Fibroblast of lung (primary cell): Measurements from ENCODE around the gene EEFSEC. TPM values are rescaled to one million over a fixed set of nuclear protein-coding genes. Genes with fewer than 3 reads are reported as not detected.
A peak's percentile ranks its signal among the peaks of the same experiment; 100 is the strongest.

Experiments used
- DNase-seq, 2 donors: peaks; one replicate each; pipeline versions ENCODE4 v3.0.0 to v3.0.0-alpha.2; 2010; ENCODE audit warnings: low read depth in 2 of 2
- H2AFZ ChIP-seq: 2 replicates; pipeline ENCODE4 v1.5.1; 2012; ENCODE audit warnings: low read length, control low read depth, inconsistent platforms
- H3K27ac ChIP-seq: 2 replicates; pipeline ENCODE4 v1.5.1; 2011; ENCODE audit warnings: low read length, control low read depth; ENCODE audit not compliant: insufficient read depth
- H3K27me3 ChIP-seq: 2 replicates; pipeline ENCODE4 v1.5.1; 2011; ENCODE audit warnings: mild to moderate bottlenecking, low read length; ENCODE audit not compliant: control insufficient read depth, insufficient read depth
- H3K36me3 ChIP-seq: 2 replicates; pipeline ENCODE4 v1.5.1; 2011; ENCODE audit warnings: low read length; ENCODE audit not compliant: control insufficient read depth, insufficient read depth
- H3K4me1 ChIP-seq: 2 replicates; pipeline ENCODE4 v1.5.1; 2011; ENCODE audit warnings: low read length; ENCODE audit not compliant: control insufficient read depth, insufficient read depth; ENCODE audit errors: extremely low read depth
- H3K4me2 ChIP-seq: 2 replicates; pipeline ENCODE4 v1.5.1; 2011; ENCODE audit warnings: low read length, control low read depth; ENCODE audit not compliant: insufficient read depth; ENCODE audit errors: extremely low read depth
- H3K4me3 ChIP-seq, 4 experiments: fragments of 200-600 bp in 1 of 4; sonication (generic) in 1 of 4; replicated peaks in 1 of 4; 2 replicates each; pipeline ENCODE4 v1.5.1; 2011 to 2016; ENCODE audit warnings: low read length in 4 of 4, low read depth in 3 of 4, mild to moderate bottlenecking in 3 of 4, control low read depth in 2 of 4, inconsistent platforms in 1 of 4, mixed read lengths in 1 of 4; ENCODE audit not compliant: insufficient read depth in 1 of 4; ENCODE audit errors: control extremely low read depth in 1 of 4
- H3K79me2 ChIP-seq: 2 replicates; pipeline ENCODE4 v1.5.1; 2012; ENCODE audit warnings: mild to moderate bottlenecking, low read length, inconsistent platforms; ENCODE audit not compliant: control insufficient read depth, insufficient read depth
- H3K9ac ChIP-seq: 2 replicates; pipeline ENCODE4 v1.5.1; 2011; ENCODE audit warnings: mild to moderate bottlenecking, low read length, control low read depth; ENCODE audit not compliant: insufficient read depth
- H3K9me3 ChIP-seq: 2 replicates; pipeline ENCODE4 v1.5.1; 2012; ENCODE audit warnings: low read depth, low read length; ENCODE audit not compliant: control insufficient read depth, insufficient read depth
- H4K20me1 ChIP-seq: 2 replicates; pipeline ENCODE4 v1.5.1; 2011; ENCODE audit warnings: low read length; ENCODE audit not compliant: control insufficient read depth, insufficient read depth; ENCODE audit errors: extremely low read depth
- EZH2 ChIP-seq: IDR thresholded peaks from 2 replicates; pipeline ENCODE4 v1.5.1; 2012; ENCODE audit warnings: low read length, control low read depth, mild to moderate bottlenecking; ENCODE audit errors: missing control alignments
- polyA plus RNA-seq, 2 donors: library from polyadenylated mRNA; depleted of rRNA in 1 of 2; stranded (reverse) in 1 of 2; unstranded in 1 of 2; fragments of >200 nt; gene quantifications; 2 replicates each; pipeline ENCODE4 v1.2.1, GENCODE V29; 2011 to 2012; ENCODE audit warnings: missing spikeins in 1 of 2
- total RNA-seq: library from RNA; depleted of rRNA; stranded (reverse); fragments of >200 nt; gene quantifications from 2 replicates; pipeline ENCODE4 v1.2.1, GENCODE V29; 2014
- TF ChIP-seq, protein P1 (sequence below), 2 donors: IDR thresholded peaks in 1 of 2; conservative IDR thresholded peaks in 1 of 2; 1 replicate in 1 of 2; 2 replicates in 1 of 2; pipeline ENCODE4 v1.5.1; 2011 to 2012; ENCODE audit warnings: low read length in 2 of 2, control low read depth in 1 of 2, inconsistent platforms in 1 of 2, low read depth in 1 of 2, mild to moderate bottlenecking in 1 of 2

EEFSEC gene
- total and polyA plus RNA-seq, 2 donors (not counting 1 experiment from before 2014, with no cell fraction given): 2.6 to 5.0 TPM

DNA sequence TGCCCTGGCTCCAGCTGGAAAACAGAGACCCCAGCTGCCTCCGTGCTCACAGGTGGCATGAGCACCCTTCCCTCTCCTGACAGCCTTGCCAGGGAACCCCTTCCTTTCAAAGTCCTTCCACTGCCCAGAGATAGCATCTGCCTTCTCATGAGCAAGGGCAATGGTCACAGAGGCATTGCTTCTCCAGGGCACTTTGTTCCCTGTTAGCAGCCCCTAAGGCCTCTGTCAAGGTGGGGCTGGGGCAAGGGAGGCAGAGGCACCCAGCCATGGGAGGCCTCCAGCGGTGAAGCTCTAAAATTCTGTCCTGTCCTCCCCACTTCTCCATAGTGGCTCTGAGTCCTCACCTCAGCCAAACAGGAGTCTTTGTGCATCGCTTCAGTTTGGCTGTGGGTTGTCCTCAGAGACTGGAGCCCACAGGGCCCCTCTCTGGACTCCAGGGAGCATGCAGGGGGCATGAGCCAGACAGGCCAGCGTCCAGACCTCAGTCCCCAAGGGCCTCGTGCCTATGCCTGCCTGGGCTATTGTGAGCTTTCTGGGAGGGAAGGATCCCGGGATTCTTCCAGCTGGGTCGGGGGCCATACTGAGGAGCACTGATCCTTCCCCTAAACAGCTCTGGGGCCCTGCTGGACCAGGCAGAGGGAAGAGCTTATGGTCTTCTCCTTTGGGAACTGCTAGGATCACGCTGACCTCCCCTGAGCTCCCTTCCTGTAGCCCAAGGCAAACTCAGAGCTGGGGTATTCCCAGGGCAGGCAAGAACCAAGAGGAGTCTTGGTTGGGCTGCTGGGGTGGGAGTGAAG lies 206.8 kb downstream of the EEFSEC start:
- Histone ChIP-seq H3K4me2 (no peak overlapping the region), H3K4me1 (no peaks in the 10 kb centered on the region), H3K9me3 (no peaks in the 10 kb centered on the region), H2AFZ (no peak overlapping the region), H3K79me2 (no peaks in the 10 kb centered on the region), H3K9ac (no peak overlapping the region), H4K20me1 (no peaks in the 10 kb centered on the region), H3K36me3 (no peaks in the 10 kb centered on the region), H3K27me3 (no peaks in the 10 kb centered on the region), H3K27ac (no peak overlapping the region), H3K4me3 (no peak overlapping the region)
- no peak for TF ChIP-seq EZH2
- TF ChIP-seq, protein P1, sequence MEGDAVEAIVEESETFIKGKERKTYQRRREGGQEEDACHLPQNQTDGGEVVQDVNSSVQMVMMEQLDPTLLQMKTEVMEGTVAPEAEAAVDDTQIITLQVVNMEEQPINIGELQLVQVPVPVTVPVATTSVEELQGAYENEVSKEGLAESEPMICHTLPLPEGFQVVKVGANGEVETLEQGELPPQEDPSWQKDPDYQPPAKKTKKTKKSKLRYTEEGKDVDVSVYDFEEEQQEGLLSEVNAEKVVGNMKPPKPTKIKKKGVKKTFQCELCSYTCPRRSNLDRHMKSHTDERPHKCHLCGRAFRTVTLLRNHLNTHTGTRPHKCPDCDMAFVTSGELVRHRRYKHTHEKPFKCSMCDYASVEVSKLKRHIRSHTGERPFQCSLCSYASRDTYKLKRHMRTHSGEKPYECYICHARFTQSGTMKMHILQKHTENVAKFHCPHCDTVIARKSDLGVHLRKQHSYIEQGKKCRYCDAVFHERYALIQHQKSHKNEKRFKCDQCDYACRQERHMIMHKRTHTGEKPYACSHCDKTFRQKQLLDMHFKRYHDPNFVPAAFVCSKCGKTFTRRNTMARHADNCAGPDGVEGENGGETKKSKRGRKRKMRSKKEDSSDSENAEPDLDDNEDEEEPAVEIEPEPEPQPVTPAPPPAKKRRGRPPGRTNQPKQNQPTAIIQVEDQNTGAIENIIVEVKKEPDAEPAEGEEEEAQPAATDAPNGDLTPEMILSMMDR (conservative IDR thresholded peaks at IDR 0.05 in 1 of 2, IDR thresholded peaks at IDR 0.05 in 1 of 2; ENCODE audit: low read depth in 1 of 2, low read length in 2 of 2): no peak
- DNase-seq: no peak

DNA sequence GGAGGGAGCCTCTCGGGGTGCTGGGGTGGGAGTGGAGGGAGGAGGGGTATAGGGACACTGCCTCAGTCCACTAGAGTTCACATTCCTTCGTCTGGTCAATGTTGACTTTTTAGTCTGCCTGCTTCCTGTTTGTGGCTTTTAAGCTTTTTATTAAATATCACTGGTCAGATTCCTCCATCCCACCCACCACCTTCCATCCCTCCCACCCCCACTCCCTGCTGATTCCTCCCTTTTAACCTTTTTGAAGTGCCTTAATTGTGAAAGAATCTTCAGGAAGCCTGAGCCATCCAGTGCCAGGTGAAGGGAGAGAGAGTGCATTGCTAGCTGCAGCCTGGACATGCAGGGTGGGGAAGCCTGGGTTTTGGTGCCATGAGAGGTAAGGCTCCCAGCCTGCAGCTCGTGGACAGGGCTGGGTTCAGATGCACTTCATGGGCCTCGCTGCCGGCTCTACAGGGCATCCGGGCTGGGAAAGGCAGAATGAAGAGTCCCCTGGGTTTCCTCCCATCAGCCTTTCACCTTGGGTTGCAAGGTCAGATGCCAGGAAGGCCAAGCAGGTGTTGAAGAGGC lies 207.5 kb downstream of the EEFSEC start:
- no peak overlapping the region for H3K27ac ChIP-seq
- DNase-seq: peak in 1 of 2 donors; percentile 47
- H3K36me3 ChIP-seq: no peaks in the 10 kb centered on the region
- TF ChIP-seq, protein P1 (conservative IDR thresholded peaks at IDR 0.05 in 1 of 2, IDR thresholded peaks at IDR 0.05 in 1 of 2; ENCODE audit: low read depth in 1 of 2, low read length in 2 of 2): no peak
- TF ChIP-seq EZH2: no peak
- no peaks in the 10 kb centered on the region for H4K20me1 ChIP-seq
- H3K4me1 ChIP-seq: no peaks in the 10 kb centered on the region
- no peak overlapping the region for H3K4me3 ChIP-seq
- no peaks in the 10 kb centered on the region for H3K27me3 ChIP-seq
- no peak overlapping the region for H3K4me2 ChIP-seq
- H3K79me2 ChIP-seq: no peaks in the 10 kb centered on the region
- no peaks in the 10 kb centered on the region for H3K9me3 ChIP-seq
- H3K9ac ChIP-seq: no peak overlapping the region
- H2AFZ ChIP-seq: no peak overlapping the region

- Histone ChIP-seq H3K79me2 (no peaks in the 10 kb centered on the region), H3K9me3 (no peaks in the 10 kb centered on the region), H3K4me1 (no peaks in the 10 kb centered on the region), H4K20me1 (no peaks in the 10 kb centered on the region), H3K4me3 (no peak overlapping the region), H3K27ac (no peak overlapping the region), H3K36me3 (no peaks in the 10 kb centered on the region), H3K27me3 (no peaks in the 10 kb centered on the region), H3K9ac (no peak overlapping the region), H2AFZ (no peak overlapping the region), H3K4me2 (no peak overlapping the region)
- DNase-seq: no peak
- TF ChIP-seq, protein P1 (conservative IDR thresholded peaks at IDR 0.05 in 1 of 2, IDR thresholded peaks at IDR 0.05 in 1 of 2; ENCODE audit: low read depth in 1 of 2, low read length in 2 of 2): no peak
- TF ChIP-seq EZH2: no peak
Observed at GRCh38 chr3:128362026-128362965, 209.0 kb downstream of the EEFSEC start.
